Measurements from ENCODE around the gene TSHR.
"Not testable (repeated sequence)": the region's sequence is repeated elsewhere in the genome, so short reads cannot be mapped to it uniquely, and the experiment has no call there.

Gene TSHR

GRCh38 chr14:81023095-81023710, 67.8 kb downstream of the TSHR start:
- TF ChIP-seq, protein P1, sequence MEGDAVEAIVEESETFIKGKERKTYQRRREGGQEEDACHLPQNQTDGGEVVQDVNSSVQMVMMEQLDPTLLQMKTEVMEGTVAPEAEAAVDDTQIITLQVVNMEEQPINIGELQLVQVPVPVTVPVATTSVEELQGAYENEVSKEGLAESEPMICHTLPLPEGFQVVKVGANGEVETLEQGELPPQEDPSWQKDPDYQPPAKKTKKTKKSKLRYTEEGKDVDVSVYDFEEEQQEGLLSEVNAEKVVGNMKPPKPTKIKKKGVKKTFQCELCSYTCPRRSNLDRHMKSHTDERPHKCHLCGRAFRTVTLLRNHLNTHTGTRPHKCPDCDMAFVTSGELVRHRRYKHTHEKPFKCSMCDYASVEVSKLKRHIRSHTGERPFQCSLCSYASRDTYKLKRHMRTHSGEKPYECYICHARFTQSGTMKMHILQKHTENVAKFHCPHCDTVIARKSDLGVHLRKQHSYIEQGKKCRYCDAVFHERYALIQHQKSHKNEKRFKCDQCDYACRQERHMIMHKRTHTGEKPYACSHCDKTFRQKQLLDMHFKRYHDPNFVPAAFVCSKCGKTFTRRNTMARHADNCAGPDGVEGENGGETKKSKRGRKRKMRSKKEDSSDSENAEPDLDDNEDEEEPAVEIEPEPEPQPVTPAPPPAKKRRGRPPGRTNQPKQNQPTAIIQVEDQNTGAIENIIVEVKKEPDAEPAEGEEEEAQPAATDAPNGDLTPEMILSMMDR (IDR thresholded peaks at IDR 0.05; ENCODE audit: insufficient read depth, low read length, missing control alignments), result no peak
- DNase-seq (ENCODE audit: low read depth, low spot score), result no peak
- CTCF ChIA-PET, result no interaction called here
- H3K4me3 ChIP-seq (ENCODE audit: low read depth, low read length), result no peak overlapping the region
- POLR2A ChIA-PET, result no interaction called here

- TF ChIP-seq, protein P1 (IDR thresholded peaks at IDR 0.05; ENCODE audit: insufficient read depth, low read length, missing control alignments), result no peak
- CTCF ChIA-PET, result no interaction called here
Measured at GRCh38 chr14:81028461-81028860, 73.0 kb downstream of the TSHR start.

DNA sequence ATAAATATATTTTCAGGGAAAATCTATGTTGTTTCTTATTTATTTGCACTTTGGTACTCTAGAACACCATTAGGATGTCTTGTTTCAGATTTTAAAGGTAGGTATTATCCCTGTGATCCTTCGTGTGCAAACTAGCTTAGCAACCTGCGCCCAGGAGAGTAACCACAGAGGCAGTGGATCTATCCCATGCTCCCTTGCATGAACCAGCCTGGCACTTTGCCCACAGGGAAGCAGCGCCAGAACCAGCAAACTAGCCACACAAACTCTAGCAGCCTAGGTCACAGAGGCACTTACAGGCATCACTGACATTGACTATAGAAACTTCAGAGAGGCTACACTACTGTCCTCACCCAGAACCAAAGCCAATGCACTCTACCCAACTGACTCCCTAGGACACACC, 76.1 kb downstream of the TSHR start:
- CTCF ChIA-PET, result no interaction called here
- TF ChIP-seq, protein P1 (IDR thresholded peaks at IDR 0.05; ENCODE audit: insufficient read depth, low read length, missing control alignments), result no peak

More at GRCh38 chr14:81028461-81028860, 73.0 kb downstream of the TSHR start:
- POLR2A ChIA-PET, result no interaction called here
- no peak for DNase-seq (ENCODE audit: low read depth, low spot score)
- no peak overlapping the region for H3K4me3 ChIP-seq (ENCODE audit: low read depth, low read length)

DNA sequence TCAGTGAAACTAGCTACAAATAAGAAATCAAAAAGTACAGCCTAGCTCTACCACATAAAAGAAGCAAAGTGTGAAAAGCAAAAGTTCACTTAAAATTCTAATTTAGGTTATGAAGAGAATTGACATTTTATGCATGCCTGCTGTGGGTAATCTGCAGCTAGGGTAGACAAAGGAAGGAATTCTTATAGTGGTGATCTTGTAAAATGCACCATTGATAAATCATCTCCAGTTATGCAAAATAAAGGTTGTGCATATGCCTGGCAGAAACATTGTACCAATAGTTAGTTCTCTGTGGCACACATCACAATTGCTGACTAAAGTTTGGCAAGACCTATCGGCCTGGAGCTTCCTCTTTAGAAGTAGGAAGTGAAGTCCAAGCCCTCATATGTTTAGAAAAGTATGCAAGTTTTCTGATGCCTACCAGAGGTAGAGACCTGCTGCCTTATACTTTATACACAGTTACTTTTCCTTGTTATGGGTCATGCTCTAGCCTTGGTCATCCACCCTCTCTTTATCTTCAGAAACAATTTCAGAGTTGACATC, 78.3 kb downstream of the TSHR start:
- ChIA-PET CTCF (no interaction called here), POLR2A (no interaction called here)
- TF ChIP-seq, protein P1 (IDR thresholded peaks at IDR 0.05; ENCODE audit: insufficient read depth, low read length, missing control alignments), result no peak
- DNase-seq (ENCODE audit: low read depth, low spot score), result no peak
- H3K4me3 ChIP-seq (ENCODE audit: low read depth, low read length), result no peak overlapping the region

More for the DNA sequence above, 76.1 kb downstream of the TSHR start:
- POLR2A ChIA-PET, result no interaction called here
- no peak for DNase-seq (ENCODE audit: low read depth, low spot score)
- no peak overlapping the region for H3K4me3 ChIP-seq (ENCODE audit: low read depth, low read length)

DNA sequence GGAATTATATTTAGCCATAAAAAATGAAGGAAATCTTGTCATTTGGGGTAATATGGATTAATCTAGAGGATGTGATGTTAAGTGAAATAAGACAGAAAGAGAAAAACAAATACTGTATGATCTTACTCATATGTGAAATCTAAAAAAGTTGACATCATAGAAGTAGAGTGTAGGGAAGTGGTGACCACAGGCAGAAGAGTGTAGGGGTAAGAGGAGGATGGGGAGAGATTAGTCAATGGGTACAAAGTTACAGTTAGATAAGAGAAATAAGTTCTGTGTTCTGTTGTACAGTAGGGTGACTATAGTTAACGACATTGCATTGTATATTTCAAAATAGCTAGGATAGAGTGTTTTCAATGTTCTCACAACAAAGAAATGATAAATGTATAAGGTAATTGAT, 87.0 kb downstream of the TSHR start:
- DNase-seq (ENCODE audit: low read depth, low spot score), result no peak
- ChIA-PET POLR2A (no interaction called here), CTCF (no interaction called here)
- H3K4me3 ChIP-seq (ENCODE audit: low read depth, low read length), result no peak overlapping the region
- TF ChIP-seq, protein P1 (IDR thresholded peaks at IDR 0.05; ENCODE audit: insufficient read depth, low read length, missing control alignments), result no peak

DNA sequence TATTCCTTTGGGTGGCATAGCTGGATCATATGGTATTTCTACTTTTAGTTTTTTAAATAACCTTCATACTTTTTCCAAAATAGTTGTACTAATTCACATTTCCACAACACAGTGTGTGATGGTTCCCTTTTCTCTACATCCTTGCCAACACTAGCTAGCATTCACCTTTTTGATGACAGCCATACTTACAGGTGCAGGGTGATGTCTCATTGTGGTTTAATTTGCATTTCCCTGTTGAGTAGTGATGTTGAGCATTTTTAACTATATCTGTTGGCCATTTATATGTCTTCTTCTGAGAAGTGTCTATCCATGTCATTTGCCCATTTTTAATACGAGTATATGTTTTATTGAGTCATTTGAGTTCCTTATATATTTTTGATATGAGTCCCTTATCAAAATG, 96.1 kb downstream of the TSHR start:
- H3K4me3 ChIP-seq (ENCODE audit: low read depth, low read length), result no peak overlapping the region
- CTCF ChIA-PET, result interaction anchor here (0.7 kb wide), 1 partner anchor 59 kb away, joined by 3 read pairs; no protein-coding TSS in a partner anchor
- no peak for DNase-seq (ENCODE audit: low read depth, low spot score)
- POLR2A ChIA-PET, result no interaction called here
- TF ChIP-seq, protein P1 (IDR thresholded peaks at IDR 0.05; ENCODE audit: insufficient read depth, low read length, missing control alignments), result no peak

GRCh38 chr14:81054057-81054456, 98.6 kb downstream of the TSHR start:
- CTCF ChIA-PET; DNase-seq (ENCODE audit: low read depth, low spot score); H3K4me3 ChIP-seq (ENCODE audit: low read depth, low read length); POLR2A ChIA-PET: not testable (repeated sequence)

All from AG04449 (cell line).